ENCODE measurements around the gene BCDIN3D. TPM values are rescaled to one million over a fixed set of nuclear protein-coding genes. Genes with fewer than 3 reads are reported as not detected.

Gene BCDIN3D
- total and polyA plus RNA-seq, 4 donors: 1.7 to 4.4 (median 2.1) TPM

GRCh38 chr12:49892084-49892731 lies 49.3 kb upstream of the BCDIN3D start:
- Histone ChIP-seq H3K9ac (ENCODE audit: low read depth in 1 of 2, low read length in 2 of 2) (no peak overlapping the region), H3K4me3 (ENCODE audit: low read depth in 1 of 3, low read length in 3 of 3) (no peak overlapping the region), H3K27ac (ENCODE audit: low read depth in 1 of 2, low read length in 2 of 2) (no peak overlapping the region), H3K36me3 (ENCODE audit: control insufficient read depth in 4 of 4, insufficient read depth in 3 of 4, low read depth in 1 of 4, low read length in 3 of 4) (no peaks in the 10 kb centered on the region), H3K9me3 (ENCODE audit: control insufficient read depth in 4 of 4, low read length in 3 of 4) (no peaks in the 10 kb centered on the region), H3K27me3 (ENCODE audit: control insufficient read depth in 4 of 4, insufficient read depth in 4 of 4, low read length in 3 of 4) (no peaks in the 10 kb centered on the region), H3K4me1 (ENCODE audit: control insufficient read depth in 4 of 4, insufficient read depth in 4 of 4, low read length in 3 of 4) (no peaks in the 10 kb centered on the region)
- TF ChIP-seq TAF1 (conservative IDR thresholded peaks at IDR 0.05) (no peak), NR2F2 (IDR thresholded peaks at IDR 0.05) (no peak), HNF4G (IDR thresholded peaks at IDR 0.05) (no peak), HNF4A (conservative IDR thresholded peaks at IDR 0.05) (no peak), RAD21 (IDR thresholded peaks at IDR 0.05) (no peak), EGR1 (IDR thresholded peaks at IDR 0.05; ENCODE audit: low read depth in 2 of 2) (no peak), RXRA (IDR thresholded peaks at IDR 0.05) (no peak), FOXA1 (IDR thresholded peaks at IDR 0.05) (no peak), YY1 (IDR thresholded peaks at IDR 0.05) (no peak)
- TF ChIP-seq, protein P1, sequence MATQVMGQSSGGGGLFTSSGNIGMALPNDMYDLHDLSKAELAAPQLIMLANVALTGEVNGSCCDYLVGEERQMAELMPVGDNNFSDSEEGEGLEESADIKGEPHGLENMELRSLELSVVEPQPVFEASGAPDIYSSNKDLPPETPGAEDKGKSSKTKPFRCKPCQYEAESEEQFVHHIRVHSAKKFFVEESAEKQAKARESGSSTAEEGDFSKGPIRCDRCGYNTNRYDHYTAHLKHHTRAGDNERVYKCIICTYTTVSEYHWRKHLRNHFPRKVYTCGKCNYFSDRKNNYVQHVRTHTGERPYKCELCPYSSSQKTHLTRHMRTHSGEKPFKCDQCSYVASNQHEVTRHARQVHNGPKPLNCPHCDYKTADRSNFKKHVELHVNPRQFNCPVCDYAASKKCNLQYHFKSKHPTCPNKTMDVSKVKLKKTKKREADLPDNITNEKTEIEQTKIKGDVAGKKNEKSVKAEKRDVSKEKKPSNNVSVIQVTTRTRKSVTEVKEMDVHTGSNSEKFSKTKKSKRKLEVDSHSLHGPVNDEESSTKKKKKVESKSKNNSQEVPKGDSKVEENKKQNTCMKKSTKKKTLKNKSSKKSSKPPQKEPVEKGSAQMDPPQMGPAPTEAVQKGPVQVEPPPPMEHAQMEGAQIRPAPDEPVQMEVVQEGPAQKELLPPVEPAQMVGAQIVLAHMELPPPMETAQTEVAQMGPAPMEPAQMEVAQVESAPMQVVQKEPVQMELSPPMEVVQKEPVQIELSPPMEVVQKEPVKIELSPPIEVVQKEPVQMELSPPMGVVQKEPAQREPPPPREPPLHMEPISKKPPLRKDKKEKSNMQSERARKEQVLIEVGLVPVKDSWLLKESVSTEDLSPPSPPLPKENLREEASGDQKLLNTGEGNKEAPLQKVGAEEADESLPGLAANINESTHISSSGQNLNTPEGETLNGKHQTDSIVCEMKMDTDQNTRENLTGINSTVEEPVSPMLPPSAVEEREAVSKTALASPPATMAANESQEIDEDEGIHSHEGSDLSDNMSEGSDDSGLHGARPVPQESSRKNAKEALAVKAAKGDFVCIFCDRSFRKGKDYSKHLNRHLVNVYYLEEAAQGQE (IDR thresholded peaks at IDR 0.05): no peak
- DNase-seq (ENCODE audit: low spot score): no peak
- 63% methylated on average over 10 of the region's 10 CpGs for WGBS

DNA sequence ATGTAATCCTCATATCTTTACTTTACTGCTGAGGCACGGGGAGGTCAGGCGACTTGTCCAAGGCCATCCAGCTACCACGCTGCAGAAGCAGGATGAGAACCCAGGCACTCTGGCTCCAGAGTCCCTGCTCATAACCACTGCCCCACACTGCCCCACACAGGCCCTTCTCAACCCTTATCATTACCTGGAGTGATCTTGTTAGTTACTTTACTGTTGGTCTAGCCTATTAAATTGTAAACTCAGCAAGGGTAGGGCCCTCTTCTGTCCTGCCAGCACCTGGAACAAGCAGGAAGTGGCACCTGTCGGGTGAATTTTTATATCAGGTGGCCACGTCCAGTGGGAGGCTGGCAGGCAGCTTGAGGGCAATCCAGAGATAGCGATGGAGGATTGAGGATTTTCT lies 48.6 kb upstream of the BCDIN3D start:
- Histone ChIP-seq H3K27ac (ENCODE audit: low read depth in 1 of 2, low read length in 2 of 2) (no peak overlapping the region), H3K4me3 (ENCODE audit: low read depth in 1 of 3, low read length in 3 of 3) (no peak overlapping the region), H3K4me1 (ENCODE audit: control insufficient read depth in 4 of 4, insufficient read depth in 4 of 4, low read length in 3 of 4) (no peaks in the 10 kb centered on the region), H3K9ac (ENCODE audit: low read depth in 1 of 2, low read length in 2 of 2) (no peak overlapping the region), H3K36me3 (ENCODE audit: control insufficient read depth in 4 of 4, insufficient read depth in 3 of 4, low read depth in 1 of 4, low read length in 3 of 4) (no peaks in the 10 kb centered on the region), H3K27me3 (ENCODE audit: control insufficient read depth in 4 of 4, insufficient read depth in 4 of 4, low read length in 3 of 4) (no peaks in the 10 kb centered on the region), H3K9me3 (ENCODE audit: control insufficient read depth in 4 of 4, low read length in 3 of 4) (no peaks in the 10 kb centered on the region)
- WGBS: 73% methylated on average over 6 of the region's 6 CpGs
- DNase-seq (ENCODE audit: low spot score): no peak
- TF ChIP-seq RXRA (IDR thresholded peaks at IDR 0.05): no peak
- no peak for TF ChIP-seq JUND (IDR thresholded peaks at IDR 0.05)
- TF ChIP-seq, protein P2, sequence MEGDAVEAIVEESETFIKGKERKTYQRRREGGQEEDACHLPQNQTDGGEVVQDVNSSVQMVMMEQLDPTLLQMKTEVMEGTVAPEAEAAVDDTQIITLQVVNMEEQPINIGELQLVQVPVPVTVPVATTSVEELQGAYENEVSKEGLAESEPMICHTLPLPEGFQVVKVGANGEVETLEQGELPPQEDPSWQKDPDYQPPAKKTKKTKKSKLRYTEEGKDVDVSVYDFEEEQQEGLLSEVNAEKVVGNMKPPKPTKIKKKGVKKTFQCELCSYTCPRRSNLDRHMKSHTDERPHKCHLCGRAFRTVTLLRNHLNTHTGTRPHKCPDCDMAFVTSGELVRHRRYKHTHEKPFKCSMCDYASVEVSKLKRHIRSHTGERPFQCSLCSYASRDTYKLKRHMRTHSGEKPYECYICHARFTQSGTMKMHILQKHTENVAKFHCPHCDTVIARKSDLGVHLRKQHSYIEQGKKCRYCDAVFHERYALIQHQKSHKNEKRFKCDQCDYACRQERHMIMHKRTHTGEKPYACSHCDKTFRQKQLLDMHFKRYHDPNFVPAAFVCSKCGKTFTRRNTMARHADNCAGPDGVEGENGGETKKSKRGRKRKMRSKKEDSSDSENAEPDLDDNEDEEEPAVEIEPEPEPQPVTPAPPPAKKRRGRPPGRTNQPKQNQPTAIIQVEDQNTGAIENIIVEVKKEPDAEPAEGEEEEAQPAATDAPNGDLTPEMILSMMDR (IDR thresholded peaks at IDR 0.05; ENCODE audit: low read depth, low read length, missing input control): no peak
- no peak for TF ChIP-seq YY1 (IDR thresholded peaks at IDR 0.05)
- no peak for TF ChIP-seq HNF4A (conservative IDR thresholded peaks at IDR 0.05)
- TF ChIP-seq EGR1 (IDR thresholded peaks at IDR 0.05; ENCODE audit: low read depth in 2 of 2): no peak
- TF ChIP-seq ATF3 (IDR thresholded peaks at IDR 0.05): no peak
- no peak for TF ChIP-seq NR2F2 (IDR thresholded peaks at IDR 0.05)
- no peak for TF ChIP-seq TAF1 (conservative IDR thresholded peaks at IDR 0.05)
